Astrocyte (in vitro differentiated cells and primary cell): Measurements from ENCODE around the gene CMIP. TPM values are rescaled to one million over a fixed set of nuclear protein-coding genes. Genes with fewer than 3 reads are reported as not detected.

Experiments
- DNase-seq: peaks from one replicate; pipeline ENCODE4 v3.0.0-alpha.2; 2010; ENCODE audit warnings: low read depth
- FAIRE-seq: peaks from 2 replicates; lab custom pipeline; 2011; peaks lifted over from hg19 to GRCh38; lab: Jason Lieb, UNC
- H2AFZ ChIP-seq: 2 replicates; pipeline ENCODE4 v1.6.0; 2012; ENCODE audit warnings: low read depth, low read length, inconsistent platforms
- H3K27ac ChIP-seq: 2 replicates; pipeline ENCODE4 v1.5.1; 2011; ENCODE audit warnings: low read depth, low read length, inconsistent platforms
- H3K27me3 ChIP-seq: 2 replicates; pipeline ENCODE4 v1.6.0; 2011; ENCODE audit warnings: low read length, inconsistent platforms; ENCODE audit not compliant: insufficient read depth
- H3K36me3 ChIP-seq: 2 replicates; pipeline ENCODE4 v1.5.1; 2011; ENCODE audit warnings: low read length, inconsistent platforms; ENCODE audit not compliant: insufficient read depth
- H3K4me1 ChIP-seq: 2 replicates; pipeline ENCODE4 v1.5.1; 2011; ENCODE audit warnings: low read length, inconsistent platforms; ENCODE audit not compliant: insufficient read depth
- H3K4me2 ChIP-seq: 2 replicates; pipeline ENCODE4 v1.6.0; 2012; ENCODE audit warnings: low read length, inconsistent platforms
- H3K4me3 ChIP-seq: 2 replicates; pipeline ENCODE4 v1.5.1; 2011; ENCODE audit warnings: low read depth, mild to moderate bottlenecking, low read length, inconsistent platforms; ENCODE audit not compliant: insufficient read depth
- H3K79me2 ChIP-seq: 2 replicates; pipeline ENCODE4 v1.6.0; 2012; ENCODE audit warnings: mild to moderate bottlenecking, low read length, inconsistent platforms; ENCODE audit not compliant: insufficient read depth
- H3K9ac ChIP-seq: 2 replicates; pipeline ENCODE4 v1.6.0; 2012; ENCODE audit warnings: mild to moderate bottlenecking, low read length, inconsistent platforms
- H3K9me3 ChIP-seq: 2 replicates; pipeline ENCODE4 v1.5.1; 2012; ENCODE audit warnings: low read depth, mild to moderate bottlenecking, low read length, inconsistent platforms; ENCODE audit not compliant: insufficient read depth
- H4K20me1 ChIP-seq: 2 replicates; pipeline ENCODE4 v1.6.0; 2012; ENCODE audit warnings: low read length, inconsistent platforms; ENCODE audit not compliant: insufficient read depth
- H3K27ac Mint-ChIP-seq: one replicate; pipeline ENCODE4 v1.8.0; 2021; ENCODE audit warnings: mild to moderate bottlenecking, mixed read lengths; ENCODE audit not compliant: unreplicated experiment
- H3K27me3 Mint-ChIP-seq: one replicate; pipeline ENCODE4 v1.8.0; 2021; ENCODE audit warnings: low read depth, mixed read lengths; ENCODE audit not compliant: unreplicated experiment
- H3K36me3 Mint-ChIP-seq: one replicate; pipeline ENCODE4 v1.8.0; 2021; ENCODE audit warnings: low read depth, mixed read lengths; ENCODE audit not compliant: unreplicated experiment
- H3K4me1 Mint-ChIP-seq: one replicate; pipeline ENCODE4 v1.8.0; 2021; ENCODE audit warnings: low read depth, mixed read lengths; ENCODE audit not compliant: unreplicated experiment
- H3K4me3 Mint-ChIP-seq: one replicate; pipeline ENCODE4 v1.8.0; 2021; ENCODE audit warnings: mild to moderate bottlenecking, moderate library complexity, mixed read lengths; ENCODE audit not compliant: unreplicated experiment
- H3K9me3 Mint-ChIP-seq: one replicate; pipeline ENCODE4 v1.8.0; 2021; ENCODE audit warnings: mild to moderate bottlenecking, mixed read lengths; ENCODE audit not compliant: unreplicated experiment
- CTCF ChIP-seq: IDR thresholded peaks from 2 replicates; pipeline ENCODE4 v1.5.1; 2011; ENCODE audit warnings: low read depth, mild to moderate bottlenecking, inconsistent platforms, low read length, moderate library complexity; ENCODE audit not compliant: insufficient read depth
- EZH2 ChIP-seq: IDR thresholded peaks from 2 replicates; pipeline ENCODE4 v1.6.1; 2012; ENCODE audit warnings: mild to moderate bottlenecking, low read length, inconsistent platforms; ENCODE audit not compliant: insufficient read depth
- total RNA-seq: library from RNA; stranded (reverse); gene quantifications from 2 replicates; pipeline ENCODE4 v1.2.1, GENCODE V29; 2021

The CMIP gene
- total RNA-seq, 1 donor from 2014 or later: 71.5 TPM

- Histone ChIP-seq H3K4me3 (no peak overlapping the region), H4K20me1 (peaks cover 24% of the 10 kb centered on the region), H3K9me3 (no peaks in the 10 kb centered on the region), H3K4me1 (peaks cover 28% of the 10 kb centered on the region), H3K79me2 (peaks cover 77% of the 10 kb centered on the region), H3K9ac (no peak overlapping the region), H3K4me2 (no peak overlapping the region), H2AFZ (no peak overlapping the region), H3K27ac (no peak overlapping the region), H3K27me3 (no peaks in the 10 kb centered on the region), H3K36me3 (no peaks in the 10 kb centered on the region)
- DNase-seq (no peak), FAIRE-seq (no peak)
- Mint-ChIP-seq H3K36me3 (peaks cover 25% of the 10 kb centered on the region), H3K4me1 (peaks cover 25% of the 10 kb centered on the region), H3K4me3 (no peak overlapping the region), H3K9me3 (peaks cover 15% of the 10 kb centered on the region), H3K27me3 (no peaks in the 10 kb centered on the region), H3K27ac (no peak overlapping the region)
- no peak for TF ChIP-seq CTCF
- no peak for TF ChIP-seq EZH2
Measured at GRCh38 chr16:81514568-81515258, 70.1 kb downstream of the CMIP start.

- H3K9ac ChIP-seq: no peak overlapping the region
- H3K4me1 ChIP-seq: peaks cover 28% of the 10 kb centered on the region
- no peaks in the 10 kb centered on the region for H3K9me3 ChIP-seq
- DNase-seq: no peak
- H3K36me3 ChIP-seq: no peaks in the 10 kb centered on the region
- H3K4me2 ChIP-seq: no peak overlapping the region
- peaks cover 15% of the 10 kb centered on the region for H3K9me3 Mint-ChIP-seq
- H3K36me3 Mint-ChIP-seq: peaks cover 27% of the 10 kb centered on the region
- H3K4me3 ChIP-seq: no peak overlapping the region
- no peaks in the 10 kb centered on the region for H3K27me3 ChIP-seq
- no peak overlapping the region for H3K27ac Mint-ChIP-seq
- H2AFZ ChIP-seq: no peak overlapping the region
- peaks cover 25% of the 10 kb centered on the region for H3K4me1 Mint-ChIP-seq
- no peak for FAIRE-seq
- H3K27me3 Mint-ChIP-seq: no peaks in the 10 kb centered on the region
- no peak for TF ChIP-seq CTCF
- no peak for TF ChIP-seq EZH2
- H3K27ac ChIP-seq: no peak overlapping the region
- peaks cover 77% of the 10 kb centered on the region for H3K79me2 ChIP-seq
- H4K20me1 ChIP-seq: peaks cover 29% of the 10 kb centered on the region
- no peak overlapping the region for H3K4me3 Mint-ChIP-seq
Measured at GRCh38 chr16:81515281-81515680, 70.7 kb downstream of the CMIP start.

GRCh38 chr16:81515721-81516120 is 71.1 kb downstream of the CMIP start:
- H3K27me3 Mint-ChIP-seq: no peaks in the 10 kb centered on the region
- peaks cover 25% of the 10 kb centered on the region for H3K36me3 Mint-ChIP-seq
- Histone ChIP-seq H3K27me3 (no peaks in the 10 kb centered on the region), H3K9ac (no peak overlapping the region), H3K79me2 (peaks cover 76% of the 10 kb centered on the region), H3K4me2 (no peak overlapping the region), H3K9me3 (no peaks in the 10 kb centered on the region), H3K27ac (no peak overlapping the region), H4K20me1 (peaks cover 34% of the 10 kb centered on the region), H3K36me3 (no peaks in the 10 kb centered on the region), H2AFZ (no peak overlapping the region), H3K4me1 (peaks cover 28% of the 10 kb centered on the region), H3K4me3 (no peak overlapping the region)
- H3K4me3 Mint-ChIP-seq: no peak overlapping the region
- no peak for DNase-seq
- no peak for TF ChIP-seq CTCF
- no peak for TF ChIP-seq EZH2
- no peak overlapping the region for H3K27ac Mint-ChIP-seq
- peaks cover 23% of the 10 kb centered on the region for H3K4me1 Mint-ChIP-seq
- H3K9me3 Mint-ChIP-seq: peaks cover 15% of the 10 kb centered on the region
- no peak for FAIRE-seq
